Subcutaneous preadipocyte (primary cell): ENCODE data around the gene CLDN7. TPM values are rescaled to one million over a fixed set of nuclear protein-coding genes. Genes with fewer than 3 reads are reported as not detected.

Experiments
- small RNA-seq: library from RNA; depleted of rRNA; stranded (forward); fragments of <200 nt; gene quantifications from one replicate; pipeline ENCODE3, GENCODE V24; 2012
- total RNA-seq: library from RNA; depleted of rRNA; stranded (reverse); fragments of >200 nt; gene quantifications from 2 replicates; pipeline ENCODE4 v1.2.3, GENCODE V29; 2012

The CLDN7 gene, protein sequence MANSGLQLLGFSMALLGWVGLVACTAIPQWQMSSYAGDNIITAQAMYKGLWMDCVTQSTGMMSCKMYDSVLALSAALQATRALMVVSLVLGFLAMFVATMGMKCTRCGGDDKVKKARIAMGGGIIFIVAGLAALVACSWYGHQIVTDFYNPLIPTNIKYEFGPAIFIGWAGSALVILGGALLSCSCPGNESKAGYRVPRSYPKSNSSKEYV
- 0.98 and 2.9 TPM in 2 replicates for total RNA-seq

DNA sequence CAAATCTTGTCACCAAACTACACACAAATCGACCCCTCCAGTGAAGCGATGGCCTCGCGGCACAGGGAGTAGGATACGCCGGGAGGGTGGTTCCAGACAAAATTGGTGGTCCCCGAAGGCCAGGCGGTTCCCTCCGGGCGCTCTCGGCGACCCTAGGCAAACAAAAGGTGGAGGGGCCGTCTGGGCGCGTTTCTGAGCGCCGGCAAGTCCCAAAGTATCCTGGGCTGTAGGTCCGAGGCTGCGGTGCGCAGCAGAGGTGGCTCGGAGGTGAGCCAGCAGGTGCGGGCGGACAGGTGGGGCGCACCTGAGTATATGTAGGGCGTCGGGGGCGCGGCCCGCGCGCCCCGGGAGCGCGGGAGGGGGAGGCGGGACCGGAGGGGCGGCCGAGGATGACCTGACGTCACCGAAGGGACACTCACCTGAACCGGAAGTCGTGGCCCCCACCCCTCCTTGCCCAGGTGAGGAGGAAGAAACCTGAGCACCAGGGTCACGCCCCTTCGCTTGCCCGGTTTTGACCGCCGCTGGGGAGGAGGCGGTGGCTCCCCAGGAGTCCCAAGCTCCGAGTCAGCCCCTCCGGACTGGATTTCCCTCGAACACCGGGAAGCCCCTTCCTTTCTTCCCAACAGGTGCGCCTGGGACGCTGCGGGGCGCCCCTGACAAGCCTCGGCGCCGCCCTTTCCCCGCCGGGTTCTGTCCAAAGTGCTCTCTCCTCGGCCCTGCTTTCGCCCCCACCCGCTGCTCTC, at the start of gene CLDN7:
CLDN7 (minus strand) TSS at position 287 of the 743 bp plus-strand sequence. CDS start 435 bp downstream, outside the sequence.

DNA sequence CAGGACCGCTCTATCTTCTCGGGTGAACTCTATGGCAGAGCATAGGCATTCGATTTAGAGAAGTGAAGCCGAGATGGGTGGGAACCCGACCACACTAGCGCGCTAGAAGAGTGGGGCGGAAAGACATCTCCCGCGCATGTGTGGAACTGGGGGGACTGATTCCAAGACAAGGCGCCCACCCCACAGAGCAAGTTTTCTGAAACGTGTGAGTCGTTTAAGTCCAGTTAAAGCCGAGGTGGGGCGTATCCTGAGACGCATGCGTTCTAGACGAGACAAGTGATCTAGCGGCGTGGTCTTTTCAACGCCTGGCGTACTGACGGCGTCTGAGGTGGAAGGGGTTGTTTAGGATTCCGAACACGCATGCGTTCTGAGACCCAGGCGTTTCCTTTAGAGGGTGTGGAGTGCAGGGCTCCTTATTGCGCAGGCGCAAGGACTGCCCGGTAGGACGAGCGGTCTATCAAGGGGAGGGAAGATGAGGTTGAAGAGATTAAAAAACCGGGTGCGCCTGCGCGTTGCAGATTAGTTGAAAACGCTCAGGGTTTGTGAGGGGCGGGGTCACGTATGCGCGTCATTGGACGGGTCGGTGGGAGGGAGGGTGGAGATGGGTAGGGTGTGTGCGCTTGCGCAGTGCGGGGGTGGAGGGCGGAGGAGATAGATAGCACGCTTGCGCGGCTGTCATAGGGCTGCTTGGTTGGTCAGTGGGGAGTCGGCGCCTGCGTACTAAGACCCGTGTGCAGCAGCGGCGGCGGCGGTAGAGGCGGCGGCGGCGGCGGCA, 44.8 kb upstream of the CLDN7 start, which contains the start of gene EIF5A:
EIF5A (plus strand) TSS at position 718 of the 775 bp plus-strand sequence. CDS start 2,008 bp downstream, outside the sequence.

DNA sequence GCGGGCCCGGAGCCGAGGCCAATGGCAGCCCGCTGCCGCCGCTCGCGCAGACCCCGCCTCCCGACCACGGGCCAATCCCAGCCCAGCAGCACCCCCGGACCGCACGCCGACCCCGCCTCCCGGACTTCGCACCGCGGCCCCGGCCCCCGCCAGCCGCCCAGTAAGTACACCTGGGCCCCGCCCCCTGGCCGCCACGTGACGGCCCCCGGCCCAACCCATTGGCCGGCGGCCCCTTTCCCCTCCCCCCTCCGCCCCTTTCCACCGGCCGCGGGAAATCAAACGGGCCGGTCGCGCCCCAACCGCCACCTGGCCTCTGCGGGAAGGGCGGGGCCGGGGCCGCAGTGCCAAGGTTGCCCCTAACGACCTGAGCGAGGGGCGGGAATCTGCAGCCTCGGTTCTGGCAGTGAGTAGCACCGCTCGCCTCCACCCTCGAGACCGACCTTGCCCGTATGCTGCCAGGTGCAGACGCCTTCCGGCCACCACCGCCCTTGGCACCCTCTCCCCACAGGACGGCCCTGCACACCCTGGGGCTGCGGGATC, 32.4 kb upstream of the CLDN7 start, which contains the start of gene YBX2:
YBX2 (minus strand) TSS at position 26 of the 540 bp plus-strand sequence. CDS start 139 bp downstream, outside the sequence.

DNA sequence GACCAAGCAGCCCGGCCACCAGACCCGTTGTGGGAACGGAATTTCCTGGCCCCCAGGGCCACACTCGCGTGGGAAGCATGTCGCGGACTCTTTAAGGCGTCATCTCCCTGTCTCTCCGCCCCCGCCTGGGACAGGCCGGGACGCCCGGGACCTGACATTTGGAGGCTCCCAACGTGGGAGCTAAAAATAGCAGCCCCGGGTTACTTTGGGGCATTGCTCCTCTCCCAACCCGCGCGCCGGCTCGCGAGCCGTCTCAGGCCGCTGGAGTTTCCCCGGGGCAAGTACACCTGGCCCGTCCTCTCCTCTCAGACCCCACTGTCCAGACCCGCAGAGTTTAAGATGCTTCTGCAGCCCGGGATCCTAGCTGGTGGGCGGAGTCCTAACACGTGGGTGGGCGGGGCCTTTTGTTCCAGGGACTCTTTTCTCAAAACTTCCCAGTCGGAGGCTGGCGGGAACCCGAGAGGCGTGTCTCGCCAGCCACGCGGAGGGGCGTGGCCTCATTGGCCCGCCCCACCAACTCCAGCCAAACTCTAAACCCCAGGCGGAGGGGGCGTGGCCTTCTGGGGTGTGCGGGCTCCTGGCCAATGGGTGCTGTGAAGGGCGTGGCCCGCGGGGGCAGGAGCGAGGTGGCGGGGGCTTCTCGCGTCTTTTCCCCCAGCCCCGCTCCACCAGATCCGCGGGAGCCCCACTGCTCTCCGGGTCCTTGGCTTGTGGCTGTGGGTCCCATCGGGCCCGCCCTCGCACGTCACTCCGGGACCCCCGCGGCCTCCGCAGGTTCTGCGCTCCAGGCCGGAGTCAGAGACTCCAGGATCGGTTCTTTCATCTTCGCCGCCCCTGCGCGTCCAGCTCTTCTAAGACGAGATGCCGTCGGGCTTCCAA, 19.0 kb upstream of the CLDN7 start, which contains the start of gene SLC2A4:
SLC2A4 (plus strand) TSS at position 645 of the 879 bp plus-strand sequence; CDS start at position 862, 217 bp downstream.

DNA sequence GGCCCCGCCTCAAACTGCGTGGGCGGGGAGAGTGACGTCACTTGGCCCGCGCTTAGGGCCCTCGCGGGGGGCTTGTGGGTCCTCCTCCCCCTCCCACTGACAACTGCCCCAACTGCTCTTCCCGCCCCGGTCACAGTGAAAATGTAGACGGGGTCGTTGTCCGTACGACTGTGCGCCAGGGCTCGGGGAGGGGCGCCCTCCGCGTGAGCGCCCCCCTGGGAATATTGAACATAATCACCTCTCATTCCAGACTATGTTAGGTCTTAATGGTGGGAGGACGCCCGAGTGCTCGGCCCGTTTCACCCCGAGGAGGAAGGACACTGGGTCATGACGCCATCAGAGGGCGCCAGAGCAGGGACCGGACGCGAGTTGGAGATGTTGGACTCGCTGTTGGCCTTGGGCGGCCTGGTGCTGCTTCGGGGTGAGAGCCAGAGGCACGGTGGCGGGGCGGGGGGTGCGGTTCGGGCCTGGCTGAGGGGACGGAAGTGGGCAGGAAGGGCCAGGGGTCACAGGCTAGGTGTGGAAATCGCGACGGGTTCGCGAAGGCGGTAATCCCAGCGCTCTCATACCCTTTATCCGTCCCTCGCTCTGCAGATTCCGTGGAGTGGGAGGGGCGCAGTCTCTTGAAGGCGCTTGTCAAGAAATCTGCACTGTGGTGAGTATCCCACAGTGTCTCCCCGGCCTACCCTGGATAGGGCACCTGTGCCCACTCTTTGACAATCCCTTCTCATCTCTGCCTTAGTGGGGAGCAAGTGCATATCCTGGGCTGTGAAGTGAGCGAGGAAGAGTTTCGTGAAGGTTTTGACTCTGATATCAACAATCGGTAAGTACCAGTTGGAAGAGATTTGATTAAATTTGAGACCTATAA, 9.9 kb downstream of the CLDN7 start, which contains the start of gene ELP5:
ELP5 (plus strand) TSS at position 40 of the 868 bp plus-strand sequence; CDS start at position 376, 336 bp downstream.

DNA sequence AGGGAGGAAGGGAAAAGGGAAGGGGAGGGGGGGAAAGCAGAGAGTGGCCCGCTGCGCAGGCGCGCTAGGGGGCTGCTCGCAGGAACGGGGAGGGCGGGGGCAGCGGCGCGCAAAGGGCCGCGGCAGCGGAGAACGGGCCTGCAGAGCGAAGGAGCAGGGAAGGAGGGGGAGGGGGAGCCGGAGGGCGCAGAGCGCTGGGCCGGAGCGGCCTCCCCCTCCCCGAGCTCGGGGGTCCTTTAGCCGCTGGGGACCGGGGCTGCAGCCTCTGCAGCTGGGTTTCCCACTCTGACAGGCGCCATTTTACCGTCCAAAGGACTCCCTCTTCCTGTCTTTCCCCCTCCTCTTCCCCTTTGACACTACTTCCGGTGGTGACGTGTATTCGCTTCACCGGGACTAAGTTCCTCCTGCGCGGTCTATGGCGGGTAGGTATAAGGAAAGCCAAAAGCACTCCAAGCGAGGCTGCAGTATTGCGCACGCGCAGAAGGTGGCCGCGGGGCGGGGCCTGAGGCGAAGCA, 10.6 kb downstream of the CLDN7 start, which contains the start of gene CTDNEP1:
CTDNEP1 (minus strand) TSS at position 74 of the 515 bp plus-strand sequence. CDS start 438 bp downstream, outside the sequence.

DNA sequence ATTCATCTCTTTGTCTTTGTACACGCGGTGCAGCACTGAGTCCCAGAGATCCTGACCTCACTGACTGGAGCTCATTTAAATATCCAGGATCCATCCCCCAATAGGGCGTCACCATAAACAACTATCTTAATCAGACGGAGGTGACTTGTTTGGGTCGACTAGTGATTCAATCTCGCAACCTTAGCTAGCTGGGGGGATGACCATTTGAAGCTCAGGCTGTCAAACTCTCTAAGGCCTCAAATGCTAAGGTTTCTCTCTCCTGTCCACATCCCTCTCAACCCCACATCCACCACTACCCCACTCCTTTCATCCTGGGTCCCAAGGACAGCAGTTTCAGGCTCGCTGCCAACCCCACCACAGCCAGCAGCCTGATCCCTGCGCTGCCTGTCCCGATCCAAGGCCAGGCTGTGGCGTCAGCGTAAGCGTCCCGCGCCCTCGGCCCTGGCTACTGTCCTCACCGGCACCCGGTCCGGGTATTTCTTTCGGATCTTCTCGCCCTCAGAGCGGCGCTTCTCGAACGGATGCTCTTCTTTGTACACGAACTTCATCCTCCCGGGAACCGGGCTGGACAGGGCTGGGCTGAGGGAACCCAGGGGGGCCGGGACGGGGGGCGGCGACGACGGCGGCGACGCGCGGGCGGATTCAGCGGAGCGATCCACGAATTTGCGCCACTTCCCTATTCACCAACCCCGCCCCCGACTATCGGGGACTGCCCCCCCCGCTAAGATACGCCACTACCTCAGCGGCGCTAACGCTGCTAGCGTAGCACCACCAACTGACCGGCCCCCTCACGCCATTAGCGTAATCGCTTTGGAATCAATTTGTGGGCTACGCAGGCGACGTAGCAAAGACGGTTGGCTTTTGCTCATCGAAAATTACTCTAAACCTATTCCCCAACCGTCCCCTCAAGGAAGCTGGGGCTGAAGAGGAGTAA, 20.2 kb downstream of the CLDN7 start, which contains the start of gene GABARAP:
GABARAP (minus strand) TSS at position 667 of the 934 bp plus-strand sequence; CDS start at position 548, 119 bp downstream.

DNA sequence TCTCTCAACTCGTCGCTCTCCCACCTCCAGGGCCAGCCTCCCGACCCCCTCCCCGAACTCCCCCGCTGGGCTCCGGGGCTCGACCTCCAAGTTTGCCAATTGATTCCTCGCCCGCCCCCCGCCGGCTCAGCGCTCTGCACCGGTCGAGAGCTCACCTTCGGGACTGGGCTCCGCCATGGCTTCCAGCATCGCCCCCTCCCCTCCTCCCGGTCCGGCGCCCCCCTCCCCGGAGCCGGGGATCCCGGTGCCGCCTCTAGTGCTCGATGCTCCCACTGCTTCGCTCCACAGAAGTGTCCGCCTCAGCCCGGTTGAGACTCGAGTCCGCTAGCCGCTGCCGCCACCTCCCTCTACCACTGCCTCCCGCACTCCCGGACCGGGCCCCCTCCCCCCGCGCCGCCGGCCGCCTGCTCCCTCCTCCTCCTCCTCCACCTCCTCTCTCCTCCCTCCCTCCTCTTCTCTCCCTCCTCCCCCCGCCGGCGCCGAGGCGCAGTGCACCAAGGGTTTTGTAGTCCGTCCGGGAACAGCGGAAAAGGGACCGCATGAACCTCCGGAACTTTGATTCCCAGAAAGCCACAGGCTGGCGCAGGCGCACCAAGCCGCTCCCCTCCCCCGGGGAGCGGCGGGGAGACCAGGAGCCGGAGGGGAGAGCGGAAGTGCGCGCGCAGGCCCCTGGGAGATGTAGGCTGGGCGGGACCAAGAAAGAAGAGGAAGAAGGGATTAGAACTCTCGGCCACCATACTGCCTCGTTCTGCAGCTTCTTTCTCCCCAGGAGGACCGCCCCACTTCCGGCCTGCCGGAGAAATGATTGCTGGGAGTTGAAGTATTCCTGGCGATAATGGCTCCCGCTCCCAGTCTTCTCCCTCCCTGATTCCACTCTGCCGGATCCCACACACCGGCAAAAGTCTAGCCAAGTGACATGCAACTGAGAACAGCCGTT, 22.9 kb downstream of the CLDN7 start, which contains the start of gene PHF23:
PHF23 (minus strand) TSS at position 367 of the 937 bp plus-strand sequence; CDS start at position 189, 178 bp downstream.

DNA sequence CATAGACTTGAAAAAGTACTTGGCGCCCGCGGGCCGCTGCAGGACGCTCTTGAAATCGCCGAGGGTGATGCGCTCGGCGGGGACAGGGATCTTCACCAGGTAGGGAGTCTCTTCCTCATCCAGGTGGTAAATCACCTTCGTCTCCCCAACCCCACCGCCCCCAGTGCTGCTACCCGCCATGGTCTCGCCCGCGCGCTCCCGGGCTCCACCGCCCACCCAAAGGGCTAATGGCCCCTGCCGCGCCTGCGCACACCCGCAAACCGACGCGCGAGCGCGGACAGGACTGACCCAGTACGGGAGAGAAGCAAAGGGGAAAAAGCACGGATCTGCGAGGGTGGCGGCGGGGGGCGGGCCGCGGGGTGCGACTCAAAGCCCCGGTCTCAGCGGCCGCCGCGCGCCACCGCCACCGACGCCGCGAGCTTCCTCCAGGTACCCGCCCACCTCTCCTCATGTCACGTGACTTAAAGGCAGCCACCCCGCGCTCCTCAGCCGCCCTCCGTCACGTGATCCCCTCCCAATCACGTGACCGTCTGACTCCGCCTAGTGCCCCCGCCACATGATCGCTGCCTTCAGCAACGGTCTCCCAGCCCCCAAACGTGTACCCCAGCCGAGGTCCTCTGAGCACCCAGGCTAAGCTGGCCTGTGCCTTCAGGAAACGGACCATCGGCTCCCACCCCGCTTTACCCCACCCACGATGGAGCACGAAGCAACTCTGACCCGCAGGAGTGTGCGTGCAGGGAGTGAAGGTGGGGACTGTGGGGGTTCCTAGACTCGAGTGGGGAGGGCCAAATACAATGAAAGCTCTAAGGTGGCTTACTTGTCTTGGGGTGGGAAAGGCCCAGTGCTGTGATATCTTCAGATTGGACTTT, 28.0 kb downstream of the CLDN7 start, which contains the start of gene DVL2:
DVL2 (minus strand) TSS at position 435 of the 869 bp plus-strand sequence; CDS start at position 180, 255 bp downstream.

DNA sequence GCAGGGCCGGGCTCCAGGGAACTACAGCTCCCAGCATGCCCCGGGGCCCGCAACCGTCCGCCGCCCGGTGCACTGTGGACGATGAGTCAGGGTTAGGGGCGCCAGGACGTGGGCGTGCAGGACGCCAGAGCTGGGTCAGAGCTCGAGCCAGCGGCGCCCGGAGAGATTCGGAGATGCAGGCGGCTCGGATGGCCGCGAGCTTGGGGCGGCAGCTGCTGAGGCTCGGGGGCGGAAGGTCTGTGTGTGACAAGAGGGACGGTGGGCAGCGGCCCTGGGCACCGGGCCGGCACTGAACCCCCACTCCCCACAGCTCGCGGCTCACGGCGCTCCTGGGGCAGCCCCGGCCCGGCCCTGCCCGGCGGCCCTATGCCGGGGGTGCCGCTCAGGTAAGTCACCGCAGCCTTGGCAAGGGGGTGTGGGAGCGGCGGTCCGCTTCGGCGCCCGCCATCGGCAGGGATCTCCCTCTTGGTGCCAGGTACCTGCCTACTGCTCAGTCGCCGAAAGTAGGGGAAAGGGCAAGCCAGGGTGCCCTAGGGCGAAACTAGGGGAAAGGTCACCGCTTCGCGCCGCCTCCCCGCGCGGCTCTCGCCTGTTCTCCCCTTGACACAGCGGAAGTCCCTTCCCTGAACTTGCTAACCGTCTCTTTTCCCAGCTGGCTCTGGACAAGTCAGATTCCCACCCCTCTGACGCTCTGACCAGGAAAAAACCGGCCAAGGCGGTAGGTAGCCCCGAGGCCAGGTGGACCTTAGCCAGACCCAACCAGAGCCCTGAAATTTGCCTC, 42.3 kb downstream of the CLDN7 start, which contains the start of the genes ACADVL and DLG4:
ACADVL (plus strand) TSS at position 127 of the 781 bp plus-strand sequence; CDS start at position 174, 47 bp downstream.
DLG4 (minus strand) TSS at position 25 of the 781 bp plus-strand sequence.

Small RNAs within 50 kb of the gene (small RNA-seq; reads per million reads assigned to genes)
- gene MIR324 (106 reads per million, percentile 99 among the genes with 10 or more reads in this experiment), gene RF00019 (not detected)

Other genes with a start within 250 kb of the CLDN7 start
- 31.2 and 47.1 TPM in 2 replicates for gene RNASEK, start 249.9 kb downstream of the CLDN7 start, total RNA-seq
- under 0.01 TPM in 2 replicates for gene BCL6B, start 239.4 kb downstream of the CLDN7 start, total RNA-seq
- gene SLC16A13, start 226.5 kb downstream of the CLDN7 start, total RNA-seq, result 0.37 and 0.39 TPM in 2 replicates
- 0.20 TPM in 1 of 2 replicates, not detected in the other for gene SLC16A11, start 218.4 kb downstream of the CLDN7 start, total RNA-seq
- not detected in 2 replicates for gene CLEC10A, start 182.2 kb downstream of the CLDN7 start, total RNA-seq
- gene ASGR2, start 147.7 kb downstream of the CLDN7 start, total RNA-seq, result not detected in 2 replicates
- gene ASGR1, start 83.1 kb downstream of the CLDN7 start, total RNA-seq, result under 0.01 and 0.39 TPM in 2 replicates
- 7.3 and 11.9 TPM in 2 replicates for gene DLG4, start 42.6 kb downstream of the CLDN7 start, total RNA-seq
- 194 and 236 TPM in 2 replicates for gene ACADVL, start 42.5 kb downstream of the CLDN7 start, total RNA-seq
- gene DVL2, start 28.0 kb downstream of the CLDN7 start, total RNA-seq, result 63.9 and 93.2 TPM in 2 replicates
- gene PHF23, start 23.0 kb downstream of the CLDN7 start, total RNA-seq, result 36.6 and 37.1 TPM in 2 replicates
- 110 and 194 TPM in 2 replicates for gene GABARAP, start 20.0 kb downstream of the CLDN7 start, total RNA-seq
- 28.7 and 40.1 TPM in 2 replicates for gene CTDNEP1, start 10.7 kb downstream of the CLDN7 start, total RNA-seq
- 28.9 and 31.2 TPM in 2 replicates for gene ELP5, start 10.3 kb downstream of the CLDN7 start, total RNA-seq
- under 0.01 TPM in 1 of 2 replicates, not detected in the other for gene SLC2A4, start 19.2 kb upstream of the CLDN7 start, total RNA-seq
- not detected in 2 replicates for gene YBX2, start 32.2 kb upstream of the CLDN7 start, total RNA-seq
- gene EIF5A, start 45.1 kb upstream of the CLDN7 start, total RNA-seq, result 909 and 1,080 TPM in 2 replicates
- gene GPS2, start 52.9 kb upstream of the CLDN7 start, total RNA-seq, result 39.9 and 46.7 TPM in 2 replicates
- 14.7 and 21.7 TPM in 2 replicates for gene NEURL4, start 66.9 kb upstream of the CLDN7 start, total RNA-seq
- 0.20 and 2.2 TPM in 2 replicates for gene ACAP1, start 74.1 kb upstream of the CLDN7 start, total RNA-seq
- gene KCTD11, start 89.7 kb upstream of the CLDN7 start, total RNA-seq, result 2.6 and 4.1 TPM in 2 replicates
- gene TMEM95, start 92.7 kb upstream of the CLDN7 start, total RNA-seq, result not detected in 2 replicates
- gene TNK1, start 118.6 kb upstream of the CLDN7 start, total RNA-seq, result 0.20 TPM in 1 of 2 replicates, not detected in the other
- gene PLSCR3, start 132.0 kb upstream of the CLDN7 start, total RNA-seq, result 22.8 and 26.8 TPM in 2 replicates
- 103 and 132 TPM in 2 replicates for gene TMEM256, start 141.6 kb upstream of the CLDN7 start, total RNA-seq
- gene NLGN2, start 145.4 kb upstream of the CLDN7 start, total RNA-seq, result 2.9 and 4.4 TPM in 2 replicates
- gene SPEM1, start 157.8 kb upstream of the CLDN7 start, total RNA-seq, result not detected in 2 replicates
- not detected in 2 replicates for gene SPEM2, start 163.1 kb upstream of the CLDN7 start, total RNA-seq
- gene SPEM3, start 166.4 kb upstream of the CLDN7 start, total RNA-seq, result not detected in 2 replicates
- 0.98 and 1.1 TPM in 2 replicates for gene TMEM102, start 173.0 kb upstream of the CLDN7 start, total RNA-seq
- gene FGF11, start 177.0 kb upstream of the CLDN7 start, total RNA-seq, result under 0.01 and 0.37 TPM in 2 replicates
- gene CHRNB1, start 182.6 kb upstream of the CLDN7 start, total RNA-seq, result 2.0 and 3.7 TPM in 2 replicates
- 19.1 and 19.5 TPM in 2 replicates for gene ZBTB4, start 217.2 kb upstream of the CLDN7 start, total RNA-seq
- not detected in 2 replicates for gene SLC35G6, start 219.0 kb upstream of the CLDN7 start, total RNA-seq
- gene POLR2A, start 221.9 kb upstream of the CLDN7 start, total RNA-seq, result 81.9 and 112 TPM in 2 replicates